Activated B cell treated with CpG ODN at 0.5 μM for 24 hours (primary cell): ENCODE data around the gene TMBIM1. TPM values are rescaled to one million over a fixed set of nuclear protein-coding genes. Genes with fewer than 3 reads are reported as not detected.

Experiments used
- ATAC-seq: fragments of 200-7000 bp; cut with Tn5 transposase; one replicate; pipeline ENCODE4 v1.10.0; 2021; ENCODE audit warnings: low read depth, mild to moderate bottlenecking, moderate library complexity
- CTCF ChIA-PET: fragments of 350-600 bp; sonication (Branson Sonifier 250); formaldehyde crosslinking; loops from one replicate; lab custom pipeline; 2021; ENCODE audit warnings: antibody characterized with exemption; lab: Charles Lee
- POLR2A ChIA-PET: fragments of 350-600 bp; sonication (Branson Sonifier 250); formaldehyde crosslinking; loops from one replicate; lab custom pipeline; 2021; ENCODE audit warnings: antibody characterized with exemption; lab: Charles Lee
- DNase-seq: peaks from one replicate; pipeline ENCODE4 v3.0.0; 2022
- H3K27ac Mint-ChIP-seq: one replicate; pipeline ENCODE4 v1.8.0; 2020; ENCODE audit warnings: mixed read lengths
- H3K27me3 Mint-ChIP-seq: one replicate; pipeline ENCODE4 v1.8.0; 2021; ENCODE audit warnings: mixed read lengths
- H3K36me3 Mint-ChIP-seq: one replicate; pipeline ENCODE4 v1.8.0; 2021; ENCODE audit warnings: low read depth, mixed read lengths
- H3K4me1 Mint-ChIP-seq: one replicate; pipeline ENCODE4 v1.8.0; 2021; ENCODE audit warnings: mixed read lengths
- H3K4me3 Mint-ChIP-seq: one replicate; pipeline ENCODE4 v1.8.0; 2020; ENCODE audit warnings: mild to moderate bottlenecking, mixed read lengths
- H3K9me3 Mint-ChIP-seq: one replicate; pipeline ENCODE4 v1.8.0; 2020; ENCODE audit warnings: mixed read lengths
- CTCF ChIP-seq: fragments of 200-600 bp; IDR thresholded peaks from one replicate; pipeline ENCODE4 v1.8.0; 2022; ENCODE audit warnings: antibody characterized with exemption, mild to moderate bottlenecking
- intact Hi-C: fragments of 100-400 bp; cut with micrococcal nuclease; formaldehyde crosslinking; loops from one replicate; pipeline ENCODE4 v1.15.1; 2024
- total RNA-seq: library from RNA; stranded (reverse); gene quantifications from 2 replicates; pipeline ENCODE4 v1.2.3, GENCODE V29; 2022

TMBIM1 gene
- total RNA-seq, 1 donor from 2014 or later = 45.0 TPM

DNA sequence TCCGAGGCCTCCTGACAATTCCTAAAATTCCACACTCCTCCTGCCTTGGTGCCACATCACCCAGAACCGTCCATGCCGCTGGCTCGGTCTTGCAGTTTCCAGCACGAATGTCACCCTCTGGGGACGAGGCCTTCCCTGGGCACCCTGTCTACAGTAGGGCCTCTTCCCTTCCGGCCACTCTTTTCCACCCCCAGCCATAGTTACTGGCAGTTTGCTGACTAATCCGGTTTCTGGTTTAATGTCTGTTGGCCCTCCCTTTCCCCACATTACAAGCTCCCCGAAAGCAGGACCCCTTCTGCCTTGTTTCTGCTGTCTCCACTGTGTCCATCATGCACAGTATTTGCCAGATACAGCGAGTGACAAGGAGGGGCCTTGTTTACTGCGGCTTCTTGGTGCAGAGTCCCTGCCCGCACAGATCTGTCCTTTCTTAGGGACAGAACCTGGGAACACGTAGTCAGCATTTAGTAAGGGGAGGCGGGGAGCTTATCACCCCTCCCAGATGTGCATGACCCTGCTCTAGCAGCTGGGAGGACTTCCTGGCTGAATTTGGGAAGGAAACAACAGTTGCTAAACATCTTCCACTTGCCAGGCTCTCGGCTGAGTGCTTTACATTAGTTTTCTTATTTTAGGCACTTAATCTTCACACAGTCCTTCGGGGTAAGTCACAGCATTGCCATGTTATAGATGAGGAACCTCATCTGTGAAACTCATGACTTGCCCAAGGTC lies 40.8 kb upstream of the TMBIM1 start:
- Mint-ChIP-seq H3K36me3 (no peaks in the 10 kb centered on the region), H3K9me3 (no peaks in the 10 kb centered on the region), H3K4me3 (no peak overlapping the region), H3K27ac (peak overlapping the region; percentile 6), H3K27me3 (no peaks in the 10 kb centered on the region), H3K4me1 (peaks cover 54% of the 10 kb centered on the region)
- ChIA-PET CTCF (no interaction called here), POLR2A (interaction anchor here (0.7 to 0.8 kb wide), 2 partner anchors 10 to 49 kb away, joined by 3 read pairs; partner anchors contain the start of gene SLC11A1)
- intact Hi-C loops = no loop called here
- DNase-seq = no peak
- TF ChIP-seq CTCF = no peak
- no peak for ATAC-seq

DNA sequence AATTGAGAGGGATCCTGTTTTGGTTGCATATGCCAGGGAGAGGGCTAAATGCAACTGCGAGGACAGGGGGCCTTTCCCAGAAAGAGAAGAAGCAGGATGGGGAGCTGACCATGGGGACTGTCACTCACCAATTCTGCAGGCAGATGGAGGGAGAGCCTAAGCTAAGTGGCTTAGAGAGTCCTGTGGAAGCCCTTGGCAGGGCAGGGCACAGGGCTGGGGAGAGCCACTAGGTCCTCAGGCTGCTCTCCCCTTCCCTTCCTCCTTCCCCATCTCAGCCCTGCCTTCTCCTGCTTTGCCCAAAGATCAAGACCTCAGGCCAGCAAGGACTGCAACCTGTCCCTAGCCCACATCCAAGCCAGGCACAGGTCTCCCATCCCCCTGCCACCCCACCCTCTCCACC lies 40.0 kb upstream of the TMBIM1 start:
- H3K4me3 Mint-ChIP-seq = no peak overlapping the region
- ChIA-PET CTCF (no interaction called here), POLR2A (no interaction called here)
- H3K27me3 Mint-ChIP-seq = no peaks in the 10 kb centered on the region
- no peak for ATAC-seq
- no peaks in the 10 kb centered on the region for H3K36me3 Mint-ChIP-seq
- H3K27ac Mint-ChIP-seq = no peak overlapping the region
- H3K9me3 Mint-ChIP-seq = no peaks in the 10 kb centered on the region
- peaks cover 57% of the 10 kb centered on the region for H3K4me1 Mint-ChIP-seq
- DNase-seq = no peak
- intact Hi-C loops = no loop called here
- TF ChIP-seq CTCF = no peak

GRCh38 chr2:218331745-218332144 lies 39.4 kb upstream of the TMBIM1 start:
- no peak for TF ChIP-seq CTCF
- H3K4me3 Mint-ChIP-seq = no peak overlapping the region
- no peak overlapping the region for H3K27ac Mint-ChIP-seq
- ChIA-PET POLR2A (interaction anchor here (0.6 kb wide), 1 partner anchor 88 kb away, joined by 5 read pairs; no protein-coding TSS in a partner anchor), CTCF (no interaction called here)
- no peak for ATAC-seq
- H3K9me3 Mint-ChIP-seq = no peaks in the 10 kb centered on the region
- DNase-seq = no peak
- H3K36me3 Mint-ChIP-seq = no peaks in the 10 kb centered on the region
- H3K27me3 Mint-ChIP-seq = no peaks in the 10 kb centered on the region
- intact Hi-C loops = no loop called here
- peaks cover 57% of the 10 kb centered on the region for H3K4me1 Mint-ChIP-seq

DNA sequence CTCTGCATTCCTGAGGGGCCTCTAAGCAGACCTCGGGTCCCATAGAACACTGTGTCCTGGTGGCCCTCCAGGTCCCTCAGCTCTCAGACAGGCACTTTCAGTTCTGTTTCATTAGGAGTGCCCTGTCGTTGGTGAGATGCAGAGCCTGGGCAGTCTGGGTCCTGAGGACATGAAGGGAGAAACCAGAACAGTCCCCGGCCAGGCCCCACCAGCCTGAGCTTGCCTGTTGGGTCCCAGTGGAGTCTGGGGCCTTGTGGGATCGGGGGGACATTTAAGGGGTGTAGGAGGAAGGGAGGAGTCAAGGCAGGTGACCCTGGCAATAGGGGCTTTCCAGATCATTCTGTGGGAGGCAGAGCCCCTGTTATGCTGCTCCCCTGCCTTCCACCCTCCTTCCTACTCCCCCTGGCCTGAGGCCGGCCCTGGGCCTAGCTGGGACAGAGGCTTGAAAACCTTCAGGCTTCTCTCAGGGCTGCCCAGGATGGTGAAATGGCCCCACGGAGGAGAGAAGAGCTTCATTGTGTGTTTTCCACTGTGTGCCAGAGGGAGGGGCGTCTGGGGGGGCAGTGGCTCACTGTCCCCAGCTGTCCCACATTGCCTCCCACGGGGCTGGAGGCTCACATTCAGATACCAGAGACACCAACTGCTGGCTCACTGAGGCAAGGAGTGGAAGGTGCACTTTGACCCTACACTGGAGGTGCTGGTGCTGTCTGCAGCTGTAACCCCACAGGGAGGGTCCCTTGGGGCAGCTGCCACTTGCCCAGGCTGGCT lies 37.7 kb upstream of the TMBIM1 start:
- POLR2A ChIA-PET = interaction anchor here (1.5 to 1.6 kb wide), 2 partner anchors 9 to 39 kb away, joined by 4 to 13 read pairs; no protein-coding TSS in a partner anchor
- CTCF ChIA-PET = interaction anchor here (0.6 to 1.2 kb wide), 3 partner anchors 29 to 57 kb away, joined by 3 to 4 read pairs (median 3); no protein-coding TSS in a partner anchor
- Mint-ChIP-seq H3K9me3 (no peaks in the 10 kb centered on the region), H3K4me3 (peak overlapping the region; percentile 60), H3K27ac (peak overlapping the region; percentile 82), H3K4me1 (peaks cover 57% of the 10 kb centered on the region), H3K27me3 (no peaks in the 10 kb centered on the region), H3K36me3 (no peaks in the 10 kb centered on the region)
- no peak for DNase-seq
- intact Hi-C loops = loop anchor here (1.0 kb wide), 1 partner anchor 8 kb away; no protein-coding TSS in a partner anchor
- ATAC-seq = peak; percentile 70
- TF ChIP-seq CTCF = no peak
